Naive thymus-derived CD8-positive, alpha-beta T cell (primary cell): Measurements from ENCODE around the gene SNX24. TPM values are rescaled to one million over a fixed set of nuclear protein-coding genes. Genes with fewer than 3 reads are reported as not detected.
A peak's percentile ranks its signal among the peaks of the same experiment; 100 is the strongest.

ENCODE experiments used
- ATAC-seq, 2 donors: fragments of 150-1000 bp; cut with Tn5 transposase in 1 of 2; sonication (Bioruptor Pico), chemical (Tn5 transposase) in 1 of 2; 1 replicate in 1 of 2; 2 replicates in 1 of 2; pipeline ENCODE4 v1.10.0; 2021; ENCODE audit warnings: mild to moderate bottlenecking in 2 of 2, moderate library complexity in 2 of 2
- POLR2A ChIA-PET: fragments of 350-600 bp; sonication (Branson Sonifier 250); formaldehyde crosslinking; loops from one replicate; lab custom pipeline; 2021; ENCODE audit warnings: antibody characterized with exemption; lab: Charles Lee
- DNase-seq, 10 donors: peaks; one replicate each; pipeline versions ENCODE4 v3.0.0 to v3.0.0-alpha.2; 2020 to 2022
- H3K27ac Mint-ChIP-seq, 10 donors: one replicate each; pipeline ENCODE4 v1.8.0; 2020 to 2022; ENCODE audit warnings: mild to moderate bottlenecking in 10 of 10, mixed read lengths in 10 of 10, moderate library complexity in 4 of 10, inconsistent platforms in 1 of 10
- H3K27me3 Mint-ChIP-seq, 5 donors: one replicate each; pipeline ENCODE4 v1.8.0; 2021 to 2022; ENCODE audit warnings: mixed read lengths in 5 of 5
- H3K36me3 Mint-ChIP-seq, 3 donors: one replicate each; pipeline ENCODE4 v1.8.0; 2020 to 2022; ENCODE audit warnings: mixed read lengths in 3 of 3, mild to moderate bottlenecking in 2 of 3, inconsistent platforms in 1 of 3
- H3K4me1 Mint-ChIP-seq, 4 donors: one replicate each; pipeline ENCODE4 v1.8.0; 2021 to 2022; ENCODE audit warnings: mixed read lengths in 4 of 4
- H3K4me3 Mint-ChIP-seq, 10 donors: one replicate each; pipeline ENCODE4 v1.8.0; 2020 to 2022; ENCODE audit warnings: mild to moderate bottlenecking in 10 of 10, mixed read lengths in 10 of 10, moderate library complexity in 6 of 10, inconsistent platforms in 1 of 10
- H3K9me3 Mint-ChIP-seq, 9 donors: one replicate each; pipeline ENCODE4 v1.8.0; 2020 to 2022; ENCODE audit warnings: mixed read lengths in 9 of 9, mild to moderate bottlenecking in 3 of 9, inconsistent platforms in 1 of 9, moderate library complexity in 1 of 9
- polyA plus RNA-seq, 3 donors: library from polyadenylated mRNA; unstranded; fragments of 300-500 nt; fragmentation: Illumina TruSeq; gene quantifications; one replicate each; pipeline ENCODE4 v1.2.3, GENCODE V29; 2021
- total RNA-seq, 8 experiments: library from RNA in 2 of 8; stranded (reverse) in 2 of 8; gene quantifications; one replicate each; pipeline ENCODE4 v1.2.3 and lab custom pipeline; 2021 to 2026

SNX24 gene
- total and polyA plus RNA-seq, 5 experiments from 2014 or later = 0.42 to 2.5 (median 1.5) TPM

- H3K4me1 Mint-ChIP-seq = no peaks in the 10 kb centered on the region
- no peak for DNase-seq
- no peak overlapping the region for H3K27ac Mint-ChIP-seq
- H3K4me3 Mint-ChIP-seq = no peak overlapping the region
- peaks cover 0 to 5% (median 3%) of the 10 kb centered on the region in 5 donors for H3K27me3 Mint-ChIP-seq
- POLR2A ChIA-PET = no interaction called here
- no peaks in the 10 kb centered on the region for H3K9me3 Mint-ChIP-seq
- no peak for ATAC-seq
- H3K36me3 Mint-ChIP-seq = no peaks in the 10 kb centered on the region
Measured at GRCh38 chr5:122977319-122977718, 131.9 kb downstream of the SNX24 start.

GRCh38 chr5:122978068-122978467 is 132.7 kb downstream of the SNX24 start:
- POLR2A ChIA-PET = no interaction called here
- Mint-ChIP-seq H3K4me1 (no peaks in the 10 kb centered on the region), H3K4me3 (no peak overlapping the region), H3K36me3 (no peaks in the 10 kb centered on the region), H3K27me3 (peaks cover 0 to 3% (median 3%) of the 10 kb centered on the region in 5 donors), H3K9me3 (no peaks in the 10 kb centered on the region), H3K27ac (no peak overlapping the region)
- no peak for ATAC-seq
- no peak for DNase-seq

- Mint-ChIP-seq H3K4me1 (no peaks in the 10 kb centered on the region), H3K4me3 (no peak overlapping the region), H3K27me3 (peaks cover 0 to 3% (median 3%) of the 10 kb centered on the region in 5 donors), H3K36me3 (no peaks in the 10 kb centered on the region), H3K27ac (no peak overlapping the region), H3K9me3 (no peaks in the 10 kb centered on the region)
- DNase-seq (no peak), ATAC-seq (no peak)
- POLR2A ChIA-PET = no interaction called here
Measured at GRCh38 chr5:122978644-122979297, 133.4 kb downstream of the SNX24 start.

- Mint-ChIP-seq H3K4me3 (no peak overlapping the region), H3K36me3 (no peaks in the 10 kb centered on the region), H3K4me1 (peaks cover 0 to 4% (median 1%) of the 10 kb centered on the region in 4 donors), H3K27me3 (peaks cover 0 to 19% (median 2%) of the 10 kb centered on the region in 5 donors), H3K27ac (no peak overlapping the region), H3K9me3 (no peaks in the 10 kb centered on the region)
- no peak for DNase-seq
- no peak for ATAC-seq
- POLR2A ChIA-PET = no interaction called here
Measured at GRCh38 chr5:122981846-122982245, 136.4 kb downstream of the SNX24 start.

- H3K36me3 Mint-ChIP-seq = no peaks in the 10 kb centered on the region
- no peaks in the 10 kb centered on the region for H3K9me3 Mint-ChIP-seq
- DNase-seq (no peak), ATAC-seq (no peak)
- POLR2A ChIA-PET = no interaction called here
- peaks cover 0 to 23% (median 2%) of the 10 kb centered on the region in 5 donors for H3K27me3 Mint-ChIP-seq
- peaks cover 0 to 4% (median 1%) of the 10 kb centered on the region in 4 donors for H3K4me1 Mint-ChIP-seq
- no peak overlapping the region for H3K4me3 Mint-ChIP-seq
- no peak overlapping the region for H3K27ac Mint-ChIP-seq
Measured at GRCh38 chr5:122982376-122982775, 137.0 kb downstream of the SNX24 start.

GRCh38 chr5:122984425-122984824 is 139.0 kb downstream of the SNX24 start:
- ATAC-seq (no peak), DNase-seq (no peak)
- H3K4me1 Mint-ChIP-seq = peaks cover 0 to 4% (median 1%) of the 10 kb centered on the region in 4 donors
- no peak overlapping the region for H3K27ac Mint-ChIP-seq
- POLR2A ChIA-PET = no interaction called here
- no peak overlapping the region for H3K4me3 Mint-ChIP-seq
- H3K36me3 Mint-ChIP-seq = no peaks in the 10 kb centered on the region
- H3K27me3 Mint-ChIP-seq = peaks cover 0 to 24% (median 2%) of the 10 kb centered on the region in 5 donors
- H3K9me3 Mint-ChIP-seq = no peaks in the 10 kb centered on the region

GRCh38 chr5:122985006-122985700 is 139.7 kb downstream of the SNX24 start:
- H3K4me1 Mint-ChIP-seq = peaks cover 0 to 4% (median 1%) of the 10 kb centered on the region in 4 donors
- ATAC-seq = no peak
- peaks cover 0 to 24% (median 2%) of the 10 kb centered on the region in 5 donors for H3K27me3 Mint-ChIP-seq
- DNase-seq = no peak
- H3K9me3 Mint-ChIP-seq = no peaks in the 10 kb centered on the region
- POLR2A ChIA-PET = no interaction called here
- H3K36me3 Mint-ChIP-seq = no peaks in the 10 kb centered on the region
- no peak overlapping the region for H3K4me3 Mint-ChIP-seq
- H3K27ac Mint-ChIP-seq = no peak overlapping the region

GRCh38 chr5:122985954-122986721 is 140.7 kb downstream of the SNX24 start:
- DNase-seq (no peak), ATAC-seq (no peak)
- Mint-ChIP-seq H3K4me3 (no peak overlapping the region), H3K27ac (no peak overlapping the region), H3K36me3 (no peaks in the 10 kb centered on the region), H3K4me1 (peaks cover 0 to 4% (median 1%) of the 10 kb centered on the region in 4 donors), H3K9me3 (no peaks in the 10 kb centered on the region), H3K27me3 (peaks cover 0 to 24% (median 2%) of the 10 kb centered on the region in 5 donors)
- POLR2A ChIA-PET = no interaction called here

- no peak overlapping the region for H3K4me3 Mint-ChIP-seq
- no peaks in the 10 kb centered on the region for H3K36me3 Mint-ChIP-seq
Measured at GRCh38 chr5:122996091-122996490, 150.7 kb downstream of the SNX24 start.

GRCh38 chr5:122997294-122997693 is 151.9 kb downstream of the SNX24 start:
- ATAC-seq (no peak), DNase-seq (no peak)
- Mint-ChIP-seq H3K4me1 (peaks cover 0 to 2% (median 0%) of the 10 kb centered on the region in 4 donors), H3K9me3 (no peaks in the 10 kb centered on the region), H3K36me3 (no peaks in the 10 kb centered on the region), H3K27me3 (peaks cover 0 to 15% (median 0%) of the 10 kb centered on the region in 5 donors), H3K4me3 (no peak overlapping the region), H3K27ac (no peak overlapping the region)
- POLR2A ChIA-PET = no interaction called here

More at GRCh38 chr5:122996091-122996490, 150.7 kb downstream of the SNX24 start:
- Mint-ChIP-seq H3K9me3 (no peaks in the 10 kb centered on the region), H3K27me3 (peaks cover 0 to 15% (median 0%) of the 10 kb centered on the region in 5 donors), H3K4me1 (peaks cover 0 to 2% (median 0%) of the 10 kb centered on the region in 4 donors), H3K27ac (no peak overlapping the region)
- no peak for ATAC-seq
- POLR2A ChIA-PET = interaction anchor here (0.6 kb wide), 1 partner anchor 231 kb away, joined by 3 read pairs; no protein-coding TSS in a partner anchor
- DNase-seq = no peak

GRCh38 chr5:122999947-123000563 is 154.6 kb downstream of the SNX24 start:
- POLR2A ChIA-PET = no interaction called here
- no peaks in the 10 kb centered on the region for H3K9me3 Mint-ChIP-seq
- H3K27me3 Mint-ChIP-seq = peaks cover 0 to 5% (median 0%) of the 10 kb centered on the region in 5 donors
- H3K36me3 Mint-ChIP-seq = no peaks in the 10 kb centered on the region
- H3K4me3 Mint-ChIP-seq = no peak overlapping the region
- H3K4me1 Mint-ChIP-seq = peaks cover 0 to 2% (median 0%) of the 10 kb centered on the region in 4 donors
- no peak for ATAC-seq
- no peak overlapping the region for H3K27ac Mint-ChIP-seq
- peak in 3 of 10 donors; percentile 3 to 5 (median 5) for DNase-seq

GRCh38 chr5:123000731-123001130 is 155.3 kb downstream of the SNX24 start:
- peaks cover 0 to 2% (median 0%) of the 10 kb centered on the region in 4 donors for H3K4me1 Mint-ChIP-seq

More at GRCh38 chr5:123000731-123001130, 155.3 kb downstream of the SNX24 start:
- POLR2A ChIA-PET = no interaction called here
- no peak for DNase-seq
- Mint-ChIP-seq H3K4me3 (no peak overlapping the region), H3K36me3 (no peaks in the 10 kb centered on the region), H3K27me3 (peaks cover 0 to under 1% (median 0%) of the 10 kb centered on the region in 5 donors), H3K9me3 (no peaks in the 10 kb centered on the region), H3K27ac (no peak overlapping the region)
- ATAC-seq = no peak
